ENCODE data around the gene SRSF7.

GRCh38 chr2:38722271-38723061, 28.7 kb downstream of the SRSF7 start:
- TF ChIP-seq CTCF (IDR thresholded peaks at IDR 0.05): no peak
- TF ChIP-seq POLR2AphosphoS5 (IDR thresholded peaks at IDR 0.05; ENCODE audit: insufficient read depth in 1 of 2, low read depth in 1 of 2): no peak
- TF ChIP-seq POLR2A (IDR thresholded peaks at IDR 0.05): no peak
